GM23338 (cell line): ENCODE measurements around the gene CEACAM18. TPM values are rescaled to one million over a fixed set of nuclear protein-coding genes. Genes with fewer than 3 reads are reported as not detected.

Source experiments
- ATAC-seq: fragments of 200-7000 bp; cut with Tn5 transposase; 3 replicates; pipeline ENCODE4 v1.9.1; 2020
- DNase-seq: peaks from one replicate; pipeline ENCODE4 v3.0.0-alpha.2; 2015; ENCODE audit warnings: low spot score
- H2AFZ ChIP-seq: fragments of 200-600 bp; sonication (generic); 2 replicates; pipeline ENCODE4 v1.8.0; 2016; ENCODE audit warnings: antibody characterized with exemption, mild to moderate bottlenecking, moderate library complexity
- H3F3A ChIP-seq: fragments of 200-600 bp; sonication (generic); replicated peaks from 2 replicates; pipeline ENCODE4 v1.8.0; 2017; ENCODE audit warnings: antibody characterized with exemption, mixed run types, low read depth
- H3K27ac ChIP-seq: fragments of 200-600 bp; sonication (generic); 2 replicates; pipeline ENCODE4 v1.6.1; 2016; ENCODE audit warnings: low read depth
- H3K27me3 ChIP-seq: fragments of 200-600 bp; sonication (generic); 2 replicates; pipeline ENCODE4 v1.8.0; 2016; ENCODE audit warnings: mild to moderate bottlenecking, mixed run types, moderate library complexity; ENCODE audit not compliant: insufficient read depth
- H3K36me3 ChIP-seq: fragments of 200-600 bp; sonication (generic); 2 replicates; pipeline ENCODE4 v1.8.0; 2016; ENCODE audit warnings: mild to moderate bottlenecking; ENCODE audit not compliant: insufficient read depth
- H3K4me1 ChIP-seq: fragments of 200-600 bp; sonication (generic); 2 replicates; pipeline ENCODE4 v1.8.0; 2016; ENCODE audit warnings: mild to moderate bottlenecking, moderate library complexity; ENCODE audit not compliant: insufficient read depth
- H3K4me2 ChIP-seq: fragments of 200-600 bp; sonication (generic); 2 replicates; pipeline ENCODE4 v1.7.1; 2017; ENCODE audit warnings: mixed run types
- H3K4me3 ChIP-seq: fragments of 200-600 bp; sonication (generic); 2 replicates; pipeline ENCODE4 v1.6.1; 2016; ENCODE audit warnings: mixed run types
- H3K79me2 ChIP-seq: fragments of 200-600 bp; sonication (generic); replicated peaks from 2 replicates; pipeline ENCODE4 v1.8.0; 2017; ENCODE audit warnings: mild to moderate bottlenecking; ENCODE audit not compliant: insufficient read depth
- H3K9me2 ChIP-seq: fragments of 200-600 bp; sonication (generic); 2 replicates; pipeline ENCODE4 v1.8.0; 2017; ENCODE audit not compliant: insufficient read depth
- H4K20me1 ChIP-seq: fragments of 200-600 bp; sonication (generic); replicated peaks from 2 replicates; pipeline ENCODE4 v1.8.0; 2017; ENCODE audit warnings: mild to moderate bottlenecking; ENCODE audit not compliant: insufficient read depth
- H3K27ac Mint-ChIP-seq: 2 replicates; pipeline ENCODE4 v1.8.0; 2020; ENCODE audit warnings: inconsistent platforms, mild to moderate bottlenecking, moderate library complexity, mixed read lengths
- H3K27me3 Mint-ChIP-seq: 3 replicates; pipeline ENCODE4 v1.8.0; 2022; ENCODE audit warnings: low read depth, mild to moderate bottlenecking, moderate library complexity, mixed read lengths, inconsistent platforms; ENCODE audit not compliant: insufficient read depth, poor library complexity
- H3K36me3 Mint-ChIP-seq: 3 replicates; pipeline ENCODE4 v1.8.0; 2021; ENCODE audit warnings: low read depth, mild to moderate bottlenecking, inconsistent platforms, moderate library complexity, mixed read lengths
- H3K4me1 Mint-ChIP-seq: 3 replicates; pipeline ENCODE4 v1.8.0; 2020; ENCODE audit warnings: mild to moderate bottlenecking, inconsistent platforms, mixed read lengths
- H3K4me3 Mint-ChIP-seq: 3 replicates; pipeline ENCODE4 v1.8.0; 2021; ENCODE audit warnings: moderate library complexity, mild to moderate bottlenecking, inconsistent platforms, mixed read lengths
- H3K9me3 Mint-ChIP-seq: 3 replicates; pipeline ENCODE4 v1.8.0; 2020; ENCODE audit warnings: moderate library complexity, mild to moderate bottlenecking, inconsistent platforms, mixed read lengths
- CREB1 ChIP-seq: fragments of 250-450 bp; sonication (Bioruptor Pico); IDR thresholded peaks from 2 replicates; pipeline ENCODE4 v1.5.0; 2020; ENCODE audit warnings: low read depth, mild to moderate bottlenecking, moderate library complexity
- EZH2 ChIP-seq: fragments of 200-600 bp; sonication (generic); IDR thresholded peaks from one replicate; pipeline ENCODE4 v1.8.0; 2017; ENCODE audit warnings: antibody characterized with exemption, mild to moderate bottlenecking, low read depth; ENCODE audit not compliant: unreplicated experiment
- EZH2phosphoT487 ChIP-seq: fragments of 200-600 bp; sonication (generic); IDR thresholded peaks from one replicate; pipeline ENCODE4 v1.8.1; 2018; ENCODE audit warnings: antibody characterized with exemption; ENCODE audit not compliant: unreplicated experiment
- JUNB ChIP-seq: IDR thresholded peaks from one replicate; pipeline ENCODE4 v1.6.1; 2016; ENCODE audit warnings: antibody characterized with exemption; ENCODE audit not compliant: unreplicated experiment
- NANOG ChIP-seq: IDR thresholded peaks from 2 replicates; pipeline ENCODE4 v1.6.1; 2016; ENCODE audit warnings: antibody characterized with exemption, borderline replicate concordance
- POLR2AphosphoS5 ChIP-seq: IDR thresholded peaks from 2 replicates; pipeline ENCODE4 v1.6.1; 2016; ENCODE audit warnings: antibody characterized with exemption, low read depth
- REST ChIP-seq: IDR thresholded peaks from one replicate; pipeline ENCODE4 v1.6.1; 2018; ENCODE audit warnings: antibody characterized with exemption; ENCODE audit not compliant: unreplicated experiment
- STAT1 ChIP-seq: IDR thresholded peaks from one replicate; pipeline ENCODE4 v1.6.1; 2016; ENCODE audit warnings: antibody characterized with exemption; ENCODE audit not compliant: unreplicated experiment
- ZNF114 ChIP-seq: fragments of 250-450 bp; sonication (Bioruptor Pico); IDR thresholded peaks from 2 replicates; pipeline ENCODE4 v1.5.0; 2020; ENCODE audit warnings: mild to moderate bottlenecking, moderate library complexity
- ZNF331 ChIP-seq: fragments of 250-450 bp; sonication (Bioruptor Pico); IDR thresholded peaks from 2 replicates; pipeline ENCODE4 v1.5.0; 2020; ENCODE audit warnings: low read depth, mild to moderate bottlenecking, moderate library complexity
- polyA plus RNA-seq: library from polyadenylated mRNA; unstranded; fragments of >200 nt; fragmentation: Nextera tagmentation; extraction: Ambion mirVana; gene quantifications from 2 replicates; pipeline ENCODE4 v1.2.1, GENCODE V29; 2016
- total RNA-seq: library from RNA; depleted of rRNA; stranded (reverse); fragments of >200 nt; shearing (Covaris generic); gene quantifications from 2 replicates; pipeline ENCODE4 v1.2.3, GENCODE V29; 2014
- TF ChIP-seq, protein P1 (sequence below): IDR thresholded peaks from 2 replicates; pipeline ENCODE4 v1.6.1; 2016; ENCODE audit warnings: antibody characterized with exemption
- TF ChIP-seq, protein P2 (sequence below), 2 experiments: fragments of 200-600 bp in 1 of 2; sonication (generic) in 1 of 2; conservative IDR thresholded peaks; 2 replicates each; pipeline versions ENCODE4 v1.5.1 to v1.6.1; 2016 to 2017; ENCODE audit warnings: antibody characterized with exemption in 2 of 2, low read depth in 2 of 2, mild to moderate bottlenecking in 2 of 2, moderate library complexity in 1 of 2
- TF ChIP-seq, protein P3 (sequence below): fragments of 250-450 bp; sonication (Bioruptor Pico); IDR thresholded peaks from 2 replicates; pipeline ENCODE4 v1.5.0; 2020; ENCODE audit warnings: mild to moderate bottlenecking, moderate library complexity

Gene CEACAM18
- total and polyA plus RNA-seq, 2 experiments from 2014 or later = not detected

- no peak overlapping the region for H3K4me2 ChIP-seq
- no peaks in the 10 kb centered on the region for H3K36me3 ChIP-seq
- H3K27me3 Mint-ChIP-seq = peaks cover 11% of the 10 kb centered on the region
- no peaks in the 10 kb centered on the region for H3K4me1 ChIP-seq
- H3K27ac Mint-ChIP-seq = no peak overlapping the region
- no peak overlapping the region for H3K27ac ChIP-seq
- no peaks in the 10 kb centered on the region for H3F3A ChIP-seq
- H3K4me3 Mint-ChIP-seq = no peak overlapping the region
- no peak for TF ChIP-seq POLR2AphosphoS5
- no peak for TF ChIP-seq STAT1
- TF ChIP-seq JUNB = no peak
- no peak for TF ChIP-seq ZNF331 (CRISPR knock-in tag)
- TF ChIP-seq, protein P1, sequence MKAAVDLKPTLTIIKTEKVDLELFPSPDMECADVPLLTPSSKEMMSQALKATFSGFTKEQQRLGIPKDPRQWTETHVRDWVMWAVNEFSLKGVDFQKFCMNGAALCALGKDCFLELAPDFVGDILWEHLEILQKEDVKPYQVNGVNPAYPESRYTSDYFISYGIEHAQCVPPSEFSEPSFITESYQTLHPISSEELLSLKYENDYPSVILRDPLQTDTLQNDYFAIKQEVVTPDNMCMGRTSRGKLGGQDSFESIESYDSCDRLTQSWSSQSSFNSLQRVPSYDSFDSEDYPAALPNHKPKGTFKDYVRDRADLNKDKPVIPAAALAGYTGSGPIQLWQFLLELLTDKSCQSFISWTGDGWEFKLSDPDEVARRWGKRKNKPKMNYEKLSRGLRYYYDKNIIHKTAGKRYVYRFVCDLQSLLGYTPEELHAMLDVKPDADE = no peak
- no peak for TF ChIP-seq EZH2phosphoT487
- no peak for TF ChIP-seq NANOG
- TF ChIP-seq, protein P2, sequence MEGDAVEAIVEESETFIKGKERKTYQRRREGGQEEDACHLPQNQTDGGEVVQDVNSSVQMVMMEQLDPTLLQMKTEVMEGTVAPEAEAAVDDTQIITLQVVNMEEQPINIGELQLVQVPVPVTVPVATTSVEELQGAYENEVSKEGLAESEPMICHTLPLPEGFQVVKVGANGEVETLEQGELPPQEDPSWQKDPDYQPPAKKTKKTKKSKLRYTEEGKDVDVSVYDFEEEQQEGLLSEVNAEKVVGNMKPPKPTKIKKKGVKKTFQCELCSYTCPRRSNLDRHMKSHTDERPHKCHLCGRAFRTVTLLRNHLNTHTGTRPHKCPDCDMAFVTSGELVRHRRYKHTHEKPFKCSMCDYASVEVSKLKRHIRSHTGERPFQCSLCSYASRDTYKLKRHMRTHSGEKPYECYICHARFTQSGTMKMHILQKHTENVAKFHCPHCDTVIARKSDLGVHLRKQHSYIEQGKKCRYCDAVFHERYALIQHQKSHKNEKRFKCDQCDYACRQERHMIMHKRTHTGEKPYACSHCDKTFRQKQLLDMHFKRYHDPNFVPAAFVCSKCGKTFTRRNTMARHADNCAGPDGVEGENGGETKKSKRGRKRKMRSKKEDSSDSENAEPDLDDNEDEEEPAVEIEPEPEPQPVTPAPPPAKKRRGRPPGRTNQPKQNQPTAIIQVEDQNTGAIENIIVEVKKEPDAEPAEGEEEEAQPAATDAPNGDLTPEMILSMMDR (conservative IDR thresholded peaks at IDR 0.05; ENCODE audit: low read depth in 2 of 2) = no peak
- TF ChIP-seq REST = no peak
- no peak for TF ChIP-seq EZH2
- TF ChIP-seq, protein P3, sequence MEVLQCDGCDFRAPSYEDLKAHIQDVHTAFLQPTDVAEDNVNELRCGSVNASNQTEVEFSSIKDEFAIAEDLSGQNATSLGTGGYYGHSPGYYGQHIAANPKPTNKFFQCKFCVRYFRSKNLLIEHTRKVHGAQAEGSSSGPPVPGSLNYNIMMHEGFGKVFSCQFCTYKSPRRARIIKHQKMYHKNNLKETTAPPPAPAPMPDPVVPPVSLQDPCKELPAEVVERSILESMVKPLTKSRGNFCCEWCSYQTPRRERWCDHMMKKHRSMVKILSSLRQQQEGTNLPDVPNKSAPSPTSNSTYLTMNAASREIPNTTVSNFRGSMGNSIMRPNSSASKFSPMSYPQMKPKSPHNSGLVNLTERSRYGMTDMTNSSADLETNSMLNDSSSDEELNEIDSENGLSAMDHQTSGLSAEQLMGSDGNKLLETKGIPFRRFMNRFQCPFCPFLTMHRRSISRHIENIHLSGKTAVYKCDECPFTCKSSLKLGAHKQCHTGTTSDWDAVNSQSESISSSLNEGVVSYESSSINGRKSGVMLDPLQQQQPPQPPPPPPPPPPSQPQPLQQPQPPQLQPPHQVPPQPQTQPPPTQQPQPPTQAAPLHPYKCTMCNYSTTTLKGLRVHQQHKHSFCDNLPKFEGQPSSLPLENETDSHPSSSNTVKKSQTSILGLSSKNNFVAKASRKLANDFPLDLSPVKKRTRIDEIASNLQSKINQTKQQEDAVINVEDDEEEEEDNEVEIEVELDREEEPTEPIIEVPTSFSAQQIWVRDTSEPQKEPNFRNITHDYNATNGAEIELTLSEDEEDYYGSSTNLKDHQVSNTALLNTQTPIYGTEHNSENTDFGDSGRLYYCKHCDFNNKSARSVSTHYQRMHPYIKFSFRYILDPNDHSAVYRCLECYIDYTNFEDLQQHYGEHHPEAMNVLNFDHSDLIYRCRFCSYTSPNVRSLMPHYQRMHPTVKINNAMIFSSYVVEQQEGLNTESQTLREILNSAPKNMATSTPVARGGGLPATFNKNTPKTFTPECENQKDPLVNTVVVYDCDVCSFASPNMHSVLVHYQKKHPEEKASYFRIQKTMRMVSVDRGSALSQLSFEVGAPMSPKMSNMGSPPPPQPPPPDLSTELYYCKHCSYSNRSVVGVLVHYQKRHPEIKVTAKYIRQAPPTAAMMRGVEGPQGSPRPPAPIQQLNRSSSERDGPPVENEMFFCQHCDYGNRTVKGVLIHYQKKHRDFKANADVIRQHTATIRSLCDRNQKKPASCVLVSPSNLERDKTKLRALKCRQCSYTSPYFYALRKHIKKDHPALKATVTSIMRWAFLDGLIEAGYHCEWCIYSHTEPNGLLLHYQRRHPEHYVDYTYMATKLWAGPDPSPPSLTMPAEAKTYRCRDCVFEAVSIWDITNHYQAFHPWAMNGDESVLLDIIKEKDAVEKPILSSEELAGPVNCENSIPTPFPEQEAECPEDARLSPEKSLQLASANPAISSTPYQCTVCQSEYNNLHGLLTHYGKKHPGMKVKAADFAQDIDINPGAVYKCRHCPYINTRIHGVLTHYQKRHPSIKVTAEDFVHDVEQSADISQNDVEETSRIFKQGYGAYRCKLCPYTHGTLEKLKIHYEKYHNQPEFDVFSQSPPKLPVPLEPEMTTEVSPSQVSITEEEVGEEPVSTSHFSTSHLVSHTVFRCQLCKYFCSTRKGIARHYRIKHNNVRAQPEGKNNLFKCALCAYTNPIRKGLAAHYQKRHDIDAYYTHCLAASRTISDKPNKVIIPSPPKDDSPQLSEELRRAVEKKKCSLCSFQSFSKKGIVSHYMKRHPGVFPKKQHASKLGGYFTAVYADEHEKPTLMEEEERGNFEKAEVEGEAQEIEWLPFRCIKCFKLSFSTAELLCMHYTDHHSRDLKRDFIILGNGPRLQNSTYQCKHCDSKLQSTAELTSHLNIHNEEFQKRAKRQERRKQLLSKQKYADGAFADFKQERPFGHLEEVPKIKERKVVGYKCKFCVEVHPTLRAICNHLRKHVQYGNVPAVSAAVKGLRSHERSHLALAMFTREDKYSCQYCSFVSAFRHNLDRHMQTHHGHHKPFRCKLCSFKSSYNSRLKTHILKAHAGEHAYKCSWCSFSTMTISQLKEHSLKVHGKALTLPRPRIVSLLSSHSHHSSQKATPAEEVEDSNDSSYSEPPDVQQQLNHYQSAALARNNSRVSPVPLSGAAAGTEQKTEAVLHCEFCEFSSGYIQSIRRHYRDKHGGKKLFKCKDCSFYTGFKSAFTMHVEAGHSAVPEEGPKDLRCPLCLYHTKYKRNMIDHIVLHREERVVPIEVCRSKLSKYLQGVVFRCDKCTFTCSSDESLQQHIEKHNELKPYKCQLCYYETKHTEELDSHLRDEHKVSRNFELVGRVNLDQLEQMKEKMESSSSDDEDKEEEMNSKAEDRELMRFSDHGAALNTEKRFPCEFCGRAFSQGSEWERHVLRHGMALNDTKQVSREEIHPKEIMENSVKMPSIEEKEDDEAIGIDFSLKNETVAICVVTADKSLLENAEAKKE = no peak
- TF ChIP-seq ZNF114 (CRISPR knock-in tag) = no peak
- no peak for TF ChIP-seq CREB1 (CRISPR knock-in tag)
- DNase-seq (no peak), ATAC-seq (no peak)
- no peaks in the 10 kb centered on the region for H3K36me3 Mint-ChIP-seq
- H3K9me3 Mint-ChIP-seq = peaks cover 33% of the 10 kb centered on the region
- H3K9me2 ChIP-seq = no peaks in the 10 kb centered on the region
- H3K4me3 ChIP-seq = no peak overlapping the region
- H3K79me2 ChIP-seq = no peaks in the 10 kb centered on the region
- no peaks in the 10 kb centered on the region for H3K4me1 Mint-ChIP-seq
- no peaks in the 10 kb centered on the region for H4K20me1 ChIP-seq
- no peak overlapping the region for H2AFZ ChIP-seq
- H3K27me3 ChIP-seq = peaks cover 21% of the 10 kb centered on the region; the same call in 1 of the 2 replicates
These were observed 8.7 kb upstream of the CEACAM18 start for GRCh38 chr19:51469629-51470028.
